Immature natural killer cell (primary cell): Measurements from ENCODE around the gene ELMO1. TPM values are rescaled to one million over a fixed set of nuclear protein-coding genes. Genes with fewer than 3 reads are reported as not detected.

Experiments
- DNase-seq, 3 donors: peaks; one replicate each; pipeline ENCODE4 v3.0.0; 2022; ENCODE audit warnings: mixed read lengths in 1 of 3
- H3K27ac Mint-ChIP-seq, 6 donors: one replicate each; pipeline ENCODE4 v1.8.0; 2020; ENCODE audit warnings: mixed read lengths in 6 of 6, mild to moderate bottlenecking in 5 of 6, inconsistent platforms in 4 of 6, moderate library complexity in 3 of 6
- H3K27me3 Mint-ChIP-seq, 3 donors: one replicate each; pipeline ENCODE4 v1.8.0; 2020 to 2021; ENCODE audit warnings: low read depth in 3 of 3, mild to moderate bottlenecking in 3 of 3, mixed read lengths in 3 of 3, moderate library complexity in 3 of 3, inconsistent platforms in 1 of 3
- H3K36me3 Mint-ChIP-seq, 3 donors: one replicate each; pipeline ENCODE4 v1.8.0; 2020; ENCODE audit warnings: mixed read lengths in 3 of 3, inconsistent platforms in 2 of 3, mild to moderate bottlenecking in 2 of 3
- H3K4me1 Mint-ChIP-seq, 2 donors: one replicate each; pipeline ENCODE4 v1.8.0; 2020; ENCODE audit warnings: inconsistent platforms in 2 of 2, mild to moderate bottlenecking in 2 of 2, mixed read lengths in 2 of 2, moderate library complexity in 1 of 2
- H3K4me3 Mint-ChIP-seq, 5 donors: one replicate each; pipeline ENCODE4 v1.8.0; 2020; ENCODE audit warnings: mild to moderate bottlenecking in 5 of 5, mixed read lengths in 5 of 5, inconsistent platforms in 3 of 5, moderate library complexity in 3 of 5
- H3K9me3 Mint-ChIP-seq, 6 donors: one replicate each; pipeline ENCODE4 v1.8.0; 2020; ENCODE audit warnings: mild to moderate bottlenecking in 6 of 6, mixed read lengths in 6 of 6, inconsistent platforms in 4 of 6, moderate library complexity in 3 of 6
- polyA plus RNA-seq, 3 donors: library from polyadenylated mRNA; unstranded; fragments of 300-500 nt; fragmentation: Illumina TruSeq; gene quantifications; one replicate each; pipeline ENCODE4 v1.2.3, GENCODE V29; 2021

ELMO1 gene
- polyA plus RNA-seq, 3 donors from 2014 or later = 31.9 to 65.9 (median 53.1) TPM

DNA sequence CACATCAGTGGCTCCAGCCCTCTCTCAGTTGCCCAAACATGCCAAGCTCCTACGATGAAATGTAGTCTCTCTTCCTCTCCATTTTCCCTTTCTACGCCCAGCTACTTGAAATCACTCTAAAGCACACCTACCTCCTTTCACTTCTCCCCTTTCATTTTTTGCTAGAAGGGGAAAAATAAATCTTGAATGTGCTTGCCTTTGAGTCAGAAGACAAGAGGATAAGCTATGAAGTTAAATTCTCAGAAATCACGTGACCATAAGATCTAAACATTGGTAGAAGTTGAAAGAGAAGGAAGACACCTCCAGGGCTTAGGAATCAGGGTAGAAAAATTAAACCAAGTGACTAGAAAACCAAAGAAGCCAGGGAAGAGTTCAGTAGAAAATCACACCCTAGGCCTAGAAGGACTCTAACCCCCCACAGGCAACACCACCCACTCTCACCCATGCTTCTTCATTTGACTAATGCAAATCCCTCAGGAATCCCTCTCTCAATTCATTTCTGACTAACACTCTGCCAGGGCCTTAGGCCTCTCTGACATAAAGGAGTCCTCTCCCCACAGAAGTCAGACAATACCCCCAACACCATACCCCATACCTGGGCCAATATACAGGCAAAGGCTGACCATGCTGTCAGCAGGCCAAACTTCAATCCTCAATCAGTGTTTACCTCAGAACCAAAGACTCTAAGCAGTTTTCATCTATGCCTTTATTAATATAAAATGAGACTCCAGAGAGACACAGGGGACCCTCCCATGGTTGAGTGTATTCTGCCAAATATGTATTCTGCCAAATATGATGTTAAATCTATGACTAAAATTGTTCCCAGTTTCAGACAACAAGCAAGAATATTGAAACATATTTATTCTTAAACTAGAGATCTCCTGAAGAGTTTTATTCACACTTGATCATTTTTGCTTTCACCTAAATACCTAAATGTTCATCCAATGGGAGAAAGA lies 84.8 kb downstream of the ELMO1 start:
- Mint-ChIP-seq H3K4me3 (peak overlapping the region in 1 of 5 donors; percentile 38), H3K36me3 (peaks cover 0 to 18% (median 12%) of the 10 kb centered on the region in 3 donors), H3K4me1 (peaks cover 64 to 83% of the 10 kb centered on the region in 2 donors), H3K27me3 (peaks cover 6 to 22% (median 12%) of the 10 kb centered on the region in 3 donors), H3K27ac (peak overlapping the region in 1 of 6 donors; percentile 4), H3K9me3 (no peaks in the 10 kb centered on the region)
- no peak for DNase-seq

- Mint-ChIP-seq H3K36me3 (peaks cover 0 to 26% (median 17%) of the 10 kb centered on the region in 3 donors), H3K27ac (no peak overlapping the region), H3K9me3 (no peaks in the 10 kb centered on the region), H3K4me1 (peaks cover 68 to 93% of the 10 kb centered on the region in 2 donors), H3K4me3 (peak overlapping the region in 2 of 5 donors; percentile 9 to 33), H3K27me3 (peaks cover 8 to 25% (median 12%) of the 10 kb centered on the region in 3 donors)
- DNase-seq = no peak
Measured at GRCh38 chr7:37362802-37363201, 85.9 kb downstream of the ELMO1 start.

GRCh38 chr7:37360484-37360883 lies 88.2 kb downstream of the ELMO1 start:
- peak in 1 of 3 donors; percentile 10 for DNase-seq
- peak overlapping the region in 1 of 6 donors; percentile 27 for H3K27ac Mint-ChIP-seq
- H3K9me3 Mint-ChIP-seq = no peaks in the 10 kb centered on the region
- peaks cover 0 to 20% (median 17%) of the 10 kb centered on the region in 3 donors for H3K36me3 Mint-ChIP-seq
- H3K4me3 Mint-ChIP-seq = peak overlapping the region; percentile 23 to 66 (median 62)
- H3K4me1 Mint-ChIP-seq = peaks cover 56 to 88% of the 10 kb centered on the region in 2 donors
- H3K27me3 Mint-ChIP-seq = peaks cover 4 to 21% (median 12%) of the 10 kb centered on the region in 3 donors

- Mint-ChIP-seq H3K4me1 (peaks cover 56 to 88% of the 10 kb centered on the region in 2 donors), H3K27ac (no peak overlapping the region), H3K27me3 (peaks cover 4 to 23% (median 12%) of the 10 kb centered on the region in 3 donors), H3K4me3 (peak overlapping the region; percentile 23 to 66 (median 62)), H3K9me3 (no peaks in the 10 kb centered on the region), H3K36me3 (peaks cover 0 to 20% (median 17%) of the 10 kb centered on the region in 3 donors)
- no peak for DNase-seq
Measured at GRCh38 chr7:37359662-37360444, 88.8 kb downstream of the ELMO1 start.

GRCh38 chr7:37359180-37359579 lies 89.5 kb downstream of the ELMO1 start:
- Mint-ChIP-seq H3K27ac (no peak overlapping the region), H3K4me1 (peaks cover 58 to 90% of the 10 kb centered on the region in 2 donors), H3K9me3 (no peaks in the 10 kb centered on the region), H3K27me3 (peaks cover 4 to 23% (median 11%) of the 10 kb centered on the region in 3 donors), H3K36me3 (peaks cover 0 to 20% (median 16%) of the 10 kb centered on the region in 3 donors), H3K4me3 (no peak overlapping the region)
- no peak for DNase-seq

GRCh38 chr7:37357637-37357996 lies 91.0 kb downstream of the ELMO1 start:
- Mint-ChIP-seq H3K27ac (no peak overlapping the region), H3K4me3 (no peak overlapping the region), H3K9me3 (no peaks in the 10 kb centered on the region), H3K4me1 (peaks cover 59 to 90% of the 10 kb centered on the region in 2 donors), H3K36me3 (peaks cover 0 to 12% (median 5%) of the 10 kb centered on the region in 3 donors), H3K27me3 (peaks cover 4 to 19% (median 7%) of the 10 kb centered on the region in 3 donors)
- no peak for DNase-seq

- Mint-ChIP-seq H3K36me3 (peaks cover 0 to 9% (median 5%) of the 10 kb centered on the region in 3 donors), H3K4me3 (no peak overlapping the region), H3K27ac (no peak overlapping the region), H3K27me3 (peaks cover 4 to 17% (median 7%) of the 10 kb centered on the region in 3 donors), H3K9me3 (no peaks in the 10 kb centered on the region), H3K4me1 (peaks cover 61 to 90% of the 10 kb centered on the region in 2 donors)
- DNase-seq = no peak
Measured at GRCh38 chr7:37356911-37357636, 91.6 kb downstream of the ELMO1 start.

- no peak for DNase-seq
- Mint-ChIP-seq H3K9me3 (no peaks in the 10 kb centered on the region), H3K4me3 (peak overlapping the region; percentile 34 to 58 (median 48)), H3K36me3 (peaks cover 0 to 9% (median 5%) of the 10 kb centered on the region in 3 donors), H3K4me1 (peaks cover 51 to 82% of the 10 kb centered on the region in 2 donors), H3K27me3 (peaks cover 4 to 15% (median 7%) of the 10 kb centered on the region in 3 donors), H3K27ac (peak overlapping the region in 2 of 6 donors; percentile 15 to 37)
Measured at GRCh38 chr7:37354656-37355131, 94.0 kb downstream of the ELMO1 start.

DNA sequence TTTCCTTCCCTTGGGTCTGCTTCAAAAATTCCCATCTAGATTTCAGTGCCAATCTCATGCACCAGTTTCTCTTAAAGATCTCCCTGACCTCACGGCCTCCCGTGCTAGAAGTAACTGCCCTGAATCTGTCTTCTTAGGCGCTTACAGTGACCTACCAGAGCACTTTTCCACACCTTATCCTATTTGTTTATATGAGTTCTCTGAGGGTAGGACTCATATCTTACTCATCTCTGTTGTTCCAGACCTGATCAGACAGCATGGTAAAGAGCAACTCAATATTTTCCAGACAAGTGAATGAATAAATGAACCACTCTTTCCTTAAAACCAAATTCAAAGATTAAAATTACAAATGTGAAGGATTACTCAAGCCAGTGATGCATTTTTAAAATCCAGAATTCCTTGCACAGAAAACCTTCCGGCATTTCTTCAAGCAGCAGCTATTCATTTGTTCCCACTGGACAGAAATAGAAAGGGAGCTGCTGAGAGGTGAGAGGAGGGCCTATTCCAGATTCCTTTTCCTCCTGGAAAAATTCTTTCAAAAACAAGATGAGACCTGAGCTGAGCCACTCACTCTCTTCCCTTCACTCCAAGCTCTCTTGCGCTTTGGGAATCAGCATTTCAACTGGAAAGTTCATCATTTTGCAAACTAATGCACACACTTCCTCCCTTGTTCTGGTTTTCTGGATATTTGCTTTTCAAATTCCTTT lies 94.6 kb downstream of the ELMO1 start:
- Mint-ChIP-seq H3K27me3 (peaks cover 4 to 15% (median 7%) of the 10 kb centered on the region in 3 donors), H3K36me3 (peaks cover 0 to 9% (median 5%) of the 10 kb centered on the region in 3 donors), H3K9me3 (no peaks in the 10 kb centered on the region), H3K4me3 (peak overlapping the region; percentile 88 to 96 (median 89)), H3K27ac (peak overlapping the region in 5 of 6 donors; percentile 8 to 79 (median 47)), H3K4me1 (peaks cover 45 to 78% of the 10 kb centered on the region in 2 donors)
- no peak for DNase-seq

DNA sequence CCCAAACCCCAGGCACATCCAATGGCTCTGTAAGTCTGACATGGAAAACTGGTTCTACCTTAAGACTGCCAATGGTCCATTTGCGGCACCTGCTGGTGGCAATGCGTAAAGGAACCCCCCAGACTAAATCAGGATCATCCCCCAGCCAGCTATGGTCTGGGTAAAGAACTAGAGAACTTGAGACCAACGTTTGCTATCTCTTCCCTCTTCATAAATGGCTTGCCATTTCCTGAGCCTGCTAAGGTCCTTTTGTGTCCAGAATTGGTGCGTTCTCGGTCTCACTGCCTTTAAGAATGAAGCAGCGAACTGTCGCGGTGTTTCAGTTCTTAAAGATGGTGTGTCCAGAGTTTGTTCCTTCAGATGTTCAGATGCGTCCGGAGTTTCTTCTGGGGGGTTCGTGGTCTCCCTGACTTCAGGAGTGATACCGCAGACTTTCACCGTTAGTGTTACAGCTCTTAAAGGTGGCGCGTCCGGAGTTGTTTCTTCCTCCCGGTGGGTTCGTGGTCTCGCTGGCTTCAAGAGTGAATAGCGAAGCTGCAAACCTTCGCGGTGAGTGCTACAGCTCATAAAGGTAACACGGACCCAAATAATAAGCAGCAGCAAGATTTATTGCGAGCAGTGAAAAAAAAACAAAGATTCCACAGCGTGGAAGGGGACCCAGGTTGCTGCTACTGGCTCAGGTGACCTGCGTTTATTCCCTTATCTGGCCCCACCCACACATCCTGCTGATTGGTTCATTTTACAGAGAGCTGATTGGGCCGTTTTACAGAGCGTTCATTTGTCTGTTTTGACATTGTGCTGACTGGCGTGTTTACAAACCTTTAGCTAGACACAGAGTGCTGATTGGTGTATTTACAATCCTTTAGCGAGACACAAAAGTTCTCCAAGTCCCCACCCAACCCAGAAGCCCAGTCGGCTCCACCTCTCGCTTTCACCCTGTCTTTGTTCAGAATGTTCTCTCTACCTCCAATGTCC lies 95.4 kb downstream of the ELMO1 start:
- peaks cover 4 to 11% (median 7%) of the 10 kb centered on the region in 3 donors for H3K27me3 Mint-ChIP-seq
- peak overlapping the region; percentile 88 to 96 (median 89) for H3K4me3 Mint-ChIP-seq
- peaks cover 0 to 3% (median 0%) of the 10 kb centered on the region in 3 donors for H3K36me3 Mint-ChIP-seq
- H3K4me1 Mint-ChIP-seq = peaks cover 43 to 70% of the 10 kb centered on the region in 2 donors
- DNase-seq = peak; percentile 53 to 58 (median 55)
- peak overlapping the region; percentile 24 to 79 (median 66) for H3K27ac Mint-ChIP-seq
- no peaks in the 10 kb centered on the region for H3K9me3 Mint-ChIP-seq

DNA sequence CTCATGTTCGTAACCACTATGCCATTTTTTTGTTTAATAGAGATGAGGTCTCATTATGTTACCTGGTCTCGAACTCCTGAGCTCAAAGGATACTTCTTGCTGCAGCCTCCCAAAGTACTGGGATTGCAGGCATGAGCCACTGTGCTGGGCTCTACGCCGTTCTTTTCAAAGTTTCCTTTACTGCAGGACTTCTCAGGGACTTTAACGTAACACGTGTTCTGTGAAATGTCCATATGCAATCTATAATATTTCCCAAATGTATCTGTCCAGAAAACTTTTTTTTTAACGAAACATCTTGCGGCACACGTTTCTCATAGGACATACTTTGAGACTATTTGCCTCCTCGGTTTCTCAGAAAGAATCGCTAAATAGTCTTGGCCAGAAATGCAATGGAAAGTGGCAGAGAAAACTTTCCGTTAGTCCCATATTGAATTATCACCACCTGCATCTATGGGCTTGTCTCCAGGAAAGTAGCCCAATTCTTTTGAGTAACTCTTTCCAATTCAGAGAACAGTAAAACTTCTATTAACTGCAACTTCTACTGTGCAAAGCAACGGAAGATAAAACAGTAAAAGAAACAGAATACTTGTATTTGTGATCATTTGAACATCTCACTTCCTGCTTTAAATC lies 96.3 kb downstream of the ELMO1 start:
- no peaks in the 10 kb centered on the region for H3K9me3 Mint-ChIP-seq
- peak overlapping the region; percentile 88 to 96 (median 89) for H3K4me3 Mint-ChIP-seq
- peaks cover 0 to 7% (median 4%) of the 10 kb centered on the region in 3 donors for H3K27me3 Mint-ChIP-seq
- H3K36me3 Mint-ChIP-seq = no peaks in the 10 kb centered on the region
- DNase-seq = no peak
- peaks cover 46 to 66% of the 10 kb centered on the region in 2 donors for H3K4me1 Mint-ChIP-seq
- peak overlapping the region in 2 of 6 donors; percentile 24 to 46 for H3K27ac Mint-ChIP-seq
